ENCODE results near the gene PCBP3. TPM values are rescaled to one million over a fixed set of nuclear protein-coding genes. Genes with fewer than 3 reads are reported as not detected.

Gene PCBP3
- total and polyA plus RNA-seq, 2 of the 13 experiments (the other 11 are each of a cell fraction or from before 2014, with no cell fraction given): not detected

DNA sequence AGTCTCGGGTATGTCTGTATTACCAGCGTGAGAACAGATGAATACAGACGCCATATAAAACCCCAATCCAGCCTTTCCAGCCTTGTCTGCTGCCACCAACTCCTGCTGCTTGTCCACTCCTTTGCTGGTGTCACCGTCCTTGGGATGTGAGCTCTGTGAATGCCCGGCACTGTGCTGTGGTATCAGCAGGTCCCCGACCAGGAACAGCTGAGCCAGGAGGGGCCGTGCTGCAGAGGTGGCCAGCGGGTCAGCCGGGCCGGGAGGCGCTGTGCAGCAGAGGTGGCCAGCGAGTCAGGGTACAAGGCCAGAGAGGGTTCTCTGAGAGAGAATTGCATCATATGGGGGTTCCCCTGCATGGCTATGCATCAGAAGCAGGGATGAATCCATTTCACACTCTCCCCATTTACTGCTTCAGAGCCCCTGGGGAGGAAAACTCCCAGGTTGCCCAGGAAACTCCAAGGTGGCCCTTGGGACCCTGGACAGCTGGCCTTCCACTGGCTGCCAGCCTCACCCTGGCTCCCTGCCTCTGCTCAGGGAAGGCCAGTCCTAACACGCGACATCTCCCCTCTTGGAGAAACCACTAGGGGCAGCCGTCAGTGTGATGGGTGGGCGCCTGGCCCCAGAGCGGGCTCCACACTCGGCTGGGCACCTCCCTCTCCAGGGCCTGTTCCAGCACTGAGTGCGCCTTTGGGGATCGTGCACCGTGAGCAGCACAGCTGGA is 215.7 kb downstream of the PCBP3 start (continued):
- TF ChIP-seq HIVEP1 (CRISPR knock-in tag; IDR thresholded peaks at IDR 0.05) (peak; percentile 49; the same call in 1 of the 2 replicates), MAFK (conservative IDR thresholded peaks at IDR 0.05 in 1 of 2, IDR thresholded peaks at IDR 0.05 in 1 of 2; ENCODE audit: low read length in 2 of 2) (no peak), ZNF709 (CRISPR knock-in tag; IDR thresholded peaks at IDR 0.05) (no peak), HDAC1 (CRISPR knock-in tag; IDR thresholded peaks at IDR 0.05) (0 out of 2 replicates have a peak, but pooled peaks have one; percentile 16), ZNF292 (CRISPR knock-in tag; IDR thresholded peaks at IDR 0.05; ENCODE audit: borderline replicate concordance, low read depth) (peak; percentile 68; the same call in 1 of the 2 replicates), CEBPB (IDR thresholded peaks at IDR 0.05; ENCODE audit: borderline replicate concordance, low read depth, low read length) (peak; percentile 73; the same call in 1 of the 2 replicates), HNF4A (CRISPR knock-in tag; IDR thresholded peaks at IDR 0.05) (peak; percentile 64), ZNF850 (CRISPR knock-in tag; conservative IDR thresholded peaks at IDR 0.05) (no peak), SETDB1 (CRISPR knock-in tag; IDR thresholded peaks at IDR 0.05; ENCODE audit: borderline replicate concordance) (no peak), ZBTB33 (CRISPR knock-in tag; IDR thresholded peaks at IDR 0.05) (no peak), JUN (CRISPR knock-in tag; IDR thresholded peaks at IDR 0.05) (no peak), HHEX (CRISPR knock-in tag; IDR thresholded peaks at IDR 0.05) (no peak), PHF5A (CRISPR knock-in tag; IDR thresholded peaks at IDR 0.05; ENCODE audit: low read depth, unreplicated experiment) (no peak), TFAP4 (IDR thresholded peaks at IDR 0.05; ENCODE audit: borderline replicate concordance, low read depth) (peak; percentile 69; the same call in 1 of the 2 replicates), HMG20B (CRISPR knock-in tag; conservative IDR thresholded peaks at IDR 0.05) (no peak), ZNF414 (CRISPR knock-in tag; IDR thresholded peaks at IDR 0.05) (no peak), MTA1 (CRISPR knock-in tag; IDR thresholded peaks at IDR 0.05; ENCODE audit: borderline replicate concordance) (0 out of 2 replicates have a peak, but pooled peaks have one; percentile 25), RELA (CRISPR knock-in tag; IDR thresholded peaks at IDR 0.05) (peak; percentile 97; the same call in 1 of the 2 replicates), ZFYVE20 (CRISPR knock-in tag; IDR thresholded peaks at IDR 0.05; ENCODE audit: borderline replicate concordance, low read depth) (no peak), JUND (CRISPR knock-in tag; IDR thresholded peaks at IDR 0.05) (no peak), RXRB (CRISPR knock-in tag; IDR thresholded peaks at IDR 0.05; ENCODE audit: borderline replicate concordance) (no peak)

All from HepG2 (cell line).